ENCODE results near the gene MVB12B. TPM values are rescaled to one million over a fixed set of nuclear protein-coding genes. Genes with fewer than 3 reads are reported as not detected.

Gene MVB12B
- total RNA-seq, 4 donors from 2014 or later, result 10.2 to 25.7 (median 14.0) TPM

GRCh38 chr9:126320158-126320922 is 6.3 kb upstream of the MVB12B start:
- 65% methylated on average over 4 of the region's 4 CpGs for WGBS
- Histone ChIP-seq H3K4me3 (no peak overlapping the region), H3K4me1 (no peaks in the 10 kb centered on the region), H3K27ac (no peak overlapping the region), H3K27me3 (no peaks in the 10 kb centered on the region), H3K36me3 (no peaks in the 10 kb centered on the region), H3K9me3 (no peaks in the 10 kb centered on the region)
- TF ChIP-seq EP300 (IDR thresholded peaks at IDR 0.05) (no peak), POLR2AphosphoS5 (IDR thresholded peaks at IDR 0.05) (no peak)
- DNase-seq (ENCODE audit: low spot score in 2 of 2), result no peak

GRCh38 chr9:126321742-126322141 is 4.9 kb upstream of the MVB12B start:
- Histone ChIP-seq H3K4me1 (peaks cover 6% of the 10 kb centered on the region), H3K4me3 (no peak overlapping the region), H3K9me3 (no peaks in the 10 kb centered on the region), H3K27ac (no peak overlapping the region), H3K36me3 (no peaks in the 10 kb centered on the region), H3K27me3 (no peaks in the 10 kb centered on the region)
- no peak for DNase-seq (ENCODE audit: low spot score in 2 of 2)
- 94% methylated on average over 1 of the region's 1 CpG for whole genome bisulfite sequencing
- TF ChIP-seq EP300 (IDR thresholded peaks at IDR 0.05) (no peak), POLR2A (IDR thresholded peaks at IDR 0.05) (no peak)

GRCh38 chr9:126325821-126326220 is 808 bp upstream of the MVB12B start:
- DNase-seq (ENCODE audit: low spot score in 2 of 2), result no peak
- Histone ChIP-seq H3K27ac (peak overlapping the region; percentile 66), H3K9me3 (no peaks in the 10 kb centered on the region), H3K36me3 (no peaks in the 10 kb centered on the region), H3K4me3 (peak overlapping the region; percentile 64), H3K27me3 (no peaks in the 10 kb centered on the region), H3K4me1 (peaks cover 28% of the 10 kb centered on the region)
- 69% methylated on average over 4 of the region's 6 CpGs for WGBS
- TF ChIP-seq POLR2AphosphoS5 (IDR thresholded peaks at IDR 0.05) (no peak), POLR2A (IDR thresholded peaks at IDR 0.05) (no peak), EP300 (IDR thresholded peaks at IDR 0.05) (no peak), CTCF (IDR thresholded peaks at IDR 0.05) (no peak)

GRCh38 chr9:126327006-126327713 is 531 bp downstream of the MVB12B start:
- Histone ChIP-seq H3K27me3 (no peaks in the 10 kb centered on the region), H3K9me3 (no peaks in the 10 kb centered on the region), H3K4me1 (peaks cover 28% of the 10 kb centered on the region), H3K4me3 (peak overlapping the region; percentile 64), H3K27ac (peak overlapping the region; percentile 66), H3K36me3 (no peaks in the 10 kb centered on the region)
- 31% methylated on average over 6 of the region's 59 CpGs for WGBS
- TF ChIP-seq EP300 (IDR thresholded peaks at IDR 0.05), result no peak
- peak in 1 of 2 donors; percentile 75 for DNase-seq (ENCODE audit: low spot score in 2 of 2)

GRCh38 chr9:126327714-126328185 is 1.1 kb downstream of the MVB12B start:
- H3K4me1 ChIP-seq, result peaks cover 34% of the 10 kb centered on the region
- H3K27me3 ChIP-seq, result no peaks in the 10 kb centered on the region
- TF ChIP-seq POLR2A (IDR thresholded peaks at IDR 0.05), result no peak
- no peak for TF ChIP-seq EP300 (IDR thresholded peaks at IDR 0.05)
- 62% methylated on average over 5 of the region's 5 CpGs for WGBS
- peak in 1 of 2 donors; percentile 38 for DNase-seq (ENCODE audit: low spot score in 2 of 2)
- H3K27ac ChIP-seq, result peak overlapping the region; percentile 66
- peak overlapping the region; percentile 64 for H3K4me3 ChIP-seq
- H3K36me3 ChIP-seq, result no peaks in the 10 kb centered on the region
- no peaks in the 10 kb centered on the region for H3K9me3 ChIP-seq

- Histone ChIP-seq H3K4me3 (peak overlapping the region; percentile 64), H3K27ac (no peak overlapping the region), H3K36me3 (no peaks in the 10 kb centered on the region), H3K4me1 (peaks cover 35% of the 10 kb centered on the region), H3K9me3 (no peaks in the 10 kb centered on the region), H3K27me3 (no peaks in the 10 kb centered on the region)
- WGBS, result 91% methylated on average over 3 of the region's 3 CpGs
- DNase-seq (ENCODE audit: low spot score in 2 of 2), result no peak
- TF ChIP-seq POLR2AphosphoS5 (IDR thresholded peaks at IDR 0.05), result no peak
- no peak for TF ChIP-seq CTCF (IDR thresholded peaks at IDR 0.05)
- TF ChIP-seq POLR2A (IDR thresholded peaks at IDR 0.05), result no peak
- no peak for TF ChIP-seq EP300 (IDR thresholded peaks at IDR 0.05)
These were observed 1.8 kb downstream of the MVB12B start for GRCh38 chr9:126328407-126328806.
